Mononuclear cell (primary cell): ENCODE results near the gene ADSL. TPM values are rescaled to one million over a fixed set of nuclear protein-coding genes. Genes with fewer than 3 reads are reported as not detected.
A peak's percentile ranks its signal among the peaks of the same experiment; 100 is the strongest.
"Not testable (repeated sequence)": the region's sequence is repeated elsewhere in the genome, so short reads cannot be mapped to it uniquely, and the experiment has no call there.

Experiments
- H3K27me3 ChIP-seq: 2 replicates; pipeline ENCODE4 v1.6.0; 2011; ENCODE audit warnings: low read length, control low read depth; ENCODE audit not compliant: insufficient read depth
- H3K4me1 ChIP-seq: 2 replicates; pipeline ENCODE4 v1.5.1; 2011; ENCODE audit warnings: mild to moderate bottlenecking, low read length, control low read depth; ENCODE audit not compliant: insufficient read depth
- H3K4me3 ChIP-seq: 2 replicates; pipeline ENCODE4 v1.5.1; 2011; ENCODE audit warnings: mild to moderate bottlenecking, low read length, moderate library complexity
- H3K9me3 ChIP-seq: 2 replicates; pipeline ENCODE4 v1.5.1; 2011; ENCODE audit warnings: low read depth, mild to moderate bottlenecking, control low read depth, low read length
- total RNA-seq: library from RNA; depleted of rRNA; stranded (reverse); fragments of >200 nt; gene quantifications from one replicate; pipeline ENCODE4 v1.2.3, GENCODE V29; 2012

ADSL gene
- total RNA-seq, 1 donor = 82.0 TPM

GRCh38 chr22:40376149-40376548 is 29.8 kb downstream of the ADSL start:
- peaks cover 32% of the 10 kb centered on the region for H3K4me1 ChIP-seq
- no peaks in the 10 kb centered on the region for H3K9me3 ChIP-seq
- no peaks in the 10 kb centered on the region for H3K27me3 ChIP-seq
- H3K4me3 ChIP-seq = no peak overlapping the region

DNA sequence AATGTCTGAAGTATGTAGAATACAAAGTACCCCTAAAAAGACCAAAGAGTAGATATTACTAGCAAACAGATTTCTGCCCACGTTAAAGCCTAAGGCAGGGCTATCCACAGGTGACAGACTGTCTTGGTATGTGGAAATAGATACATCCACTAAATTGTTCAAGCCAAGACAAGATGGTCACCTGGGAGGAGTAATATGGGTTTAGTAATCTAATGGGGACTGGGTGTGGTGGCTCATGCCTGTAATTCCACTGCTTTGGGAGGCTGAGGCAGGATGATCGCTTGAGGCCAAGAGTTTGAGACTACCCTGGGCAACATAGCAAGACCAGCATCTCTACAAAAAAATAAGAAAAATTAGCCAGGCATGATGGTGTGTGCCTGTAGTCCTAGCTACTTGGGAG is 31.6 kb downstream of the ADSL start:
- H3K4me1 ChIP-seq = peaks cover 26% of the 10 kb centered on the region
- H3K27me3 ChIP-seq = no peaks in the 10 kb centered on the region

GRCh38 chr22:40378448-40378847 is 32.1 kb downstream of the ADSL start:
- H3K9me3 ChIP-seq, H3K27me3 ChIP-seq, H3K4me3 ChIP-seq: not testable (repeated sequence)
- H3K4me1 ChIP-seq = peaks cover 30% of the 10 kb centered on the region

More for the DNA sequence above, 31.6 kb downstream of the ADSL start:
- Histone ChIP-seq H3K4me3 (no peak overlapping the region), H3K9me3 (no peaks in the 10 kb centered on the region)

GRCh38 chr22:40381461-40381860 is 35.2 kb downstream of the ADSL start:
- Histone ChIP-seq H3K4me1 (peaks cover 52% of the 10 kb centered on the region), H3K9me3 (no peaks in the 10 kb centered on the region), H3K4me3 (no peak overlapping the region), H3K27me3 (no peaks in the 10 kb centered on the region)

DNA sequence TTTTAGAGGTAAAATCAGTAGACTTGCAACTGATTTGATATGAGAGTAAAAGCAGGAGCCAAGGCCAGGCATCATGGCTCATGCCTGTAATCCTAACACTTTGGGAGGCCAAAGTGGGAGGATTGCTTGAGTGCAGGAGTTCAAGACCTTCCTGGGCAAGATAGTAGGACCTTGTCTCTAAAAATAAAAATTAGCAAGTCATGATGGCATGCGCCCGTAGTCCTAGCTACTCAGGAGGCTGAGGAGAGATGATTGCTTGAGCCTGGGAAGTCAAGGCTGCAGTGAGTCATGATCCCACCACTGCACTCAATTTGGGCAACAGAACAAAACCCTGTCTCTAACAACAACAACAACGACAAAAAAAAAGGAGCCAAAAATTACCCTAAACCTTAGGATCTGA is 37.6 kb downstream of the ADSL start:
- peaks cover 53% of the 10 kb centered on the region for H3K4me1 ChIP-seq
- no peaks in the 10 kb centered on the region for H3K9me3 ChIP-seq
- H3K4me3 ChIP-seq = no peak overlapping the region
- H3K27me3 ChIP-seq = no peaks in the 10 kb centered on the region

GRCh38 chr22:40385036-40385782 is 38.9 kb downstream of the ADSL start:
- no peaks in the 10 kb centered on the region for H3K27me3 ChIP-seq
- H3K4me1 ChIP-seq = peaks cover 51% of the 10 kb centered on the region
- peak overlapping the region; percentile 5 for H3K4me3 ChIP-seq
- H3K9me3 ChIP-seq = no peaks in the 10 kb centered on the region

DNA sequence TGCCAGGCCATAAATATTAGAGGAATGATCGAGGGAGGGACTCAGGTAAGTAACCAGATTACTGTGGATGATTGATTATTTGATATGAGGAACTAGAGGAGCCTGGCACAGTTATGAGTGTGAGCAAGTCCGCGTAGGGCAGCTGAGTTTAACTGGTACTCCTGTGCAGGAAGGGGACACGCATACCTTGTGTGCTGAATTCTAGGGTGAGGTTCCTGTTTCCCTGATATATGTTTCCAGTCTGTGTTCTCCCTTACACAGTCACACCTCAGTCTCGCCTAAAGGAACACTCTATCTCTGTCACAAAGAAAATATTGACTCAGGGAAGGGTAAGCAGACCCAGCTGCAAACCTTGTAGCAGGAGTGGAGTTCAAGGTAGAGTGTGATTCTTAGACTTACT is 41.4 kb downstream of the ADSL start:
- no peaks in the 10 kb centered on the region for H3K9me3 ChIP-seq
- H3K27me3 ChIP-seq = no peaks in the 10 kb centered on the region
- peaks cover 51% of the 10 kb centered on the region for H3K4me1 ChIP-seq
- no peak overlapping the region for H3K4me3 ChIP-seq

- Histone ChIP-seq H3K4me3 (no peak overlapping the region), H3K27me3 (no peaks in the 10 kb centered on the region), H3K9me3 (no peaks in the 10 kb centered on the region), H3K4me1 (peaks cover 48% of the 10 kb centered on the region)
Observed at GRCh38 chr22:40388231-40388630, 41.9 kb downstream of the ADSL start.

GRCh38 chr22:40391417-40391816 is 45.1 kb downstream of the ADSL start:
- H3K4me1 ChIP-seq = peaks cover 29% of the 10 kb centered on the region

DNA sequence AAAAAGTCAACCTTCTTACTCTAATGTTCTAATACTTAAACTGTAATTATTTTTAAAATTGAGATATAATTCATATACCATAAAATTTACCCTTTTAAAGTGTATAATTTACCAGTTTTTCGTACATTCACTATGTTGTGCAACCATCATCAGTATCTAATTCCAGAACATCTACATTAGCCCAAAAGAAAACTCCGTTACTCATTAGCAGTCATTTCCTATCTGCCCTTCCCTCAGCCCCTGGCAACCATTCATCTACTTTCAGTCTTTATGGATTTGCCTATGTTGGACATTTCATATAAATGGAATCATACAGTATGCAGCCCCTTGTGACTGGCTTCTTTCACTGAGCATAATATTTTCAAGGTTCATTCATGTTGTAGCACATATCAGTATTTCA is 46.3 kb downstream of the ADSL start:
- Histone ChIP-seq H3K4me1 (peaks cover 32% of the 10 kb centered on the region), H3K27me3 (no peaks in the 10 kb centered on the region), H3K4me3 (no peak overlapping the region), H3K9me3 (no peaks in the 10 kb centered on the region)

More at GRCh38 chr22:40391417-40391816, 45.1 kb downstream of the ADSL start:
- no peak overlapping the region for H3K4me3 ChIP-seq
- no peaks in the 10 kb centered on the region for H3K9me3 ChIP-seq
- no peaks in the 10 kb centered on the region for H3K27me3 ChIP-seq

DNA sequence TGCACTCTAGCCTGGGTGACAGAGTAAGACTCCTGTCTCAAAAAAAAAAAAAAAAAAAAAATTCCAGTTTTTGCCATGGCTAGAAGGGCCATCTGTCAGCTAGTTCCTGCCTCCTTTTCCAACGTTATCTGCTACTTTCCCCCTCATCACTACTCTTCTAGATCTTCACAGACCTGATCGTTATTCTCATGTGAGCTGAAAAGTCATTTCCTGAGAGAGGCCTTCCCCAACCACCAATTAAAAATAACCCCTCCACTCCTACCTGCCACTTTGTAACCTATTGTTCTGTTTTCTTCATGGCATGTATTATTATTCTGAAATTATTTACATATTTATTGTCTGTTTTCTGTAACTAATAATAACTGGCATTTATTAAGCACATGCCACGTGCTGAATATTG is 48.3 kb downstream of the ADSL start:
- H3K9me3 ChIP-seq = no peaks in the 10 kb centered on the region
- peaks cover 42% of the 10 kb centered on the region for H3K4me1 ChIP-seq

GRCh38 chr22:40395607-40396006 is 49.3 kb downstream of the ADSL start:
- Histone ChIP-seq H3K4me1 (peaks cover 52% of the 10 kb centered on the region), H3K4me3 (no peak overlapping the region), H3K27me3 (no peaks in the 10 kb centered on the region)

More for the DNA sequence above, 48.3 kb downstream of the ADSL start:
- H3K4me3 ChIP-seq = no peak overlapping the region
- no peaks in the 10 kb centered on the region for H3K27me3 ChIP-seq

DNA sequence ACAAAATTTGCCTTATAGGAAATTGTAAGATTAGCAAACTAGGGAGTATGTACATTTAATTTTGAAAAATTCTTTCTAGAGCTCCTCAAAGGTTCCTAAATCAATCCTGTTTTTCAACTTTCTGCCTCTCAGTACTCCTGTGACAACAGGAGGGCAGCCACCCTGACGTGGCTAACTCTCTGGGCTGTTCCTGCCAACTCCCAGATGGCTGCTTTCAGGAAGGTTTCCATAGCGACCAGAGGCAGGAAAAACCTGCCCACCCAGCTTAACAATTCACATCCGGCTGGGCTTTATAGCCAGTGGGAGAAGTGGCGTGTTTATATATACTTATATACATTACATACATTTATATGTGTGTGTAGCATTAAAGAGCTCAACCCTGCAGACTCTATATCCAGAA is 50.6 kb downstream of the ADSL start:
- peaks cover 64% of the 10 kb centered on the region for H3K4me1 ChIP-seq
- no peaks in the 10 kb centered on the region for H3K9me3 ChIP-seq
- H3K4me3 ChIP-seq = no peak overlapping the region
- H3K27me3 ChIP-seq = no peaks in the 10 kb centered on the region

More at GRCh38 chr22:40395607-40396006, 49.3 kb downstream of the ADSL start:
- H3K9me3 ChIP-seq = no peaks in the 10 kb centered on the region

GRCh38 chr22:40397396-40397795 is 51.1 kb downstream of the ADSL start:
- no peaks in the 10 kb centered on the region for H3K27me3 ChIP-seq
- H3K4me1 ChIP-seq = peaks cover 70% of the 10 kb centered on the region
- no peak overlapping the region for H3K4me3 ChIP-seq
- H3K9me3 ChIP-seq = no peaks in the 10 kb centered on the region

DNA sequence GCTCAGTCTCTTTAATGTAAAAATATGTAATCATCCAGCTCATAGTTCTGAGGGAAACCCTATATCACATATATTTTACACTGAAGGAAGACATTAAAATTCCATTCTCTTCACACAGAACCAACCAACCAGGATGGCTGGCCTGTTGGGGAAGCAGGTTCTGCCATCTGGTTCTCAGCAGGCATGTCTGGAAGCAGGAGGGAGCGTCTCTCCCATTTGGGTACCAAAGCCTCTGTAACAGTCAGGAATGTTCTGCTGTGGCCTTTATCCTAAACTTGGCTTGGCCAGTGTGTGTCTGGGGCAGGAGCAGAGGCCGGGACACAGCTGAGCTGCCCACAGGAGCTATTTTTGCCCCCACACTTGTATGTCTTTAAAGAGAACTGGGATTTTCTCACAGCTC is 53.3 kb downstream of the ADSL start:
- H3K4me1 ChIP-seq = peaks cover 85% of the 10 kb centered on the region
- H3K9me3 ChIP-seq = no peaks in the 10 kb centered on the region
- no peak overlapping the region for H3K4me3 ChIP-seq

DNA sequence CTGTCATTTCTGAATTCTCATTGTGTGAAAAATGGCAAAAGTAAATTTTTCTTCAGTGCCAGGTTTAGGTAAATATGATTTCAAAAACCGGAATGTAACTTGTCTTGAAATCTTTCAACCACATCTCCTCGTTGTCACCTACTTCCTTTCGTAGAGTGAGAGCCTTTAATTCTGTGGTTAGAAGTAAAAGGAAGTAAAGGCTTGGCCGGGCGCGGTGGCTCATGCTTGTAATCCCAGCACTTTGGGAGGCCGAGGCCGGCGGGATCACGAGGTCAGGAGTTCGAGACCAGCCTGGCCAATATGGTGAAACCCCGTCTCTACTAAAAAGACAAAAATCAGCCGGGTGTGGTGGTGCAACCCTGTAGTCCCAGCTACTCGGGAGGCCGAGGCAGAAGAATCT is 53.9 kb downstream of the ADSL start:
- H3K4me3 ChIP-seq = no peak overlapping the region
- no peaks in the 10 kb centered on the region for H3K27me3 ChIP-seq
- H3K9me3 ChIP-seq = no peaks in the 10 kb centered on the region
- peaks cover 85% of the 10 kb centered on the region for H3K4me1 ChIP-seq

More for the DNA sequence above, 53.3 kb downstream of the ADSL start:
- H3K27me3 ChIP-seq = no peaks in the 10 kb centered on the region
